Fibroblast of villous mesenchyme (primary cell): ENCODE measurements around the gene NINJ1. TPM values are rescaled to one million over a fixed set of nuclear protein-coding genes. Genes with fewer than 3 reads are reported as not detected.

Source experiments
- DNase-seq: peaks from one replicate; pipeline ENCODE4 v3.0.0-alpha.2; 2010; ENCODE audit warnings: low read depth
- H3K4me3 ChIP-seq: 2 replicates; pipeline ENCODE4 v1.5.1; 2011; ENCODE audit warnings: low read depth, mild to moderate bottlenecking, low read length
- CTCF ChIP-seq: IDR thresholded peaks from 2 replicates; pipeline ENCODE4 v1.5.1; 2012; ENCODE audit warnings: low read depth, mild to moderate bottlenecking, low read length; ENCODE audit not compliant: insufficient read depth
- total RNA-seq: library from RNA; depleted of rRNA; stranded (reverse); fragments of >200 nt; gene quantifications from 2 replicates; pipeline ENCODE4 v1.2.3, GENCODE V29; 2012

Gene NINJ1
- total RNA-seq, 1 donor, result 33.7 TPM

DNA sequence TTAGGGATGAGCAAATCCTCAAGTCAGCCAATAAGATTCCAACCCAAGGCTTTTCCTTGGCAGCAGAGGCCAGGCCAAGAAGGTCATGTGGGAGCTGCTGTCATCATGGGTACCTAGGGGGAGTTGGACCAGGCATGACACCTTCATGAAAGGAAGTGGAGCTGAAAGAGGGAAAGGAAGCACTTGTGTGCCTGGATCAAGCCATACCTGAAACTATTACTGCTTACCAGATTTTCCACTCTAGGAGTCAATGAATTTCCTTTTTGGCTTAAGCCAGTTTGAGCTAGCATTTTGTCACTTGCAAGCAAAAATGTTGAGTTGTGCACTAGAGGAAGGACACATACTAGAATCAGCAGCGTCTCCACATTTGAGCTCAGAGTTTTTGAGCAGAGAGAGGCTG lies 35.4 kb upstream of the NINJ1 start:
- no peak overlapping the region for H3K4me3 ChIP-seq
- TF ChIP-seq CTCF, result no peak
- DNase-seq, result no peak

DNA sequence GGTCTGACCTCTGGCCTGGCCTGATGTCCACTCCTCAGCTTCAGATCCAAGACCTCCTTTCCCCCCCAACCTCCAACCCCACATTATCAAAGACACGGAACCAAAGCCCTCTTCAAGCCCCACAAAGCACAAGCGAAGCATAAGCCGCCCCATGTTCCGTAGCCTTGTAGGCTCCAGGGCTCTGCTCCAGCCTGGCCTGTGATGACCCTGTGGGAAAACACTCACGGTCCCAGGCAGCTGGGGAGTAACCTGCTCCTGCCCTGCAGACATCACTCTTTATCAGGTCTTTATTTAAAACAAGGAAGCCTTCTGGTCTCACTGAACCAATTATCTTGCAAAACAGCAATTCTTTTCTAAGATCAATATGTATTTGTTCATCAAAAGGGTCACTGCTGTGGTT lies 34.5 kb upstream of the NINJ1 start:
- no peak for DNase-seq
- no peak overlapping the region for H3K4me3 ChIP-seq
- no peak for TF ChIP-seq CTCF

DNA sequence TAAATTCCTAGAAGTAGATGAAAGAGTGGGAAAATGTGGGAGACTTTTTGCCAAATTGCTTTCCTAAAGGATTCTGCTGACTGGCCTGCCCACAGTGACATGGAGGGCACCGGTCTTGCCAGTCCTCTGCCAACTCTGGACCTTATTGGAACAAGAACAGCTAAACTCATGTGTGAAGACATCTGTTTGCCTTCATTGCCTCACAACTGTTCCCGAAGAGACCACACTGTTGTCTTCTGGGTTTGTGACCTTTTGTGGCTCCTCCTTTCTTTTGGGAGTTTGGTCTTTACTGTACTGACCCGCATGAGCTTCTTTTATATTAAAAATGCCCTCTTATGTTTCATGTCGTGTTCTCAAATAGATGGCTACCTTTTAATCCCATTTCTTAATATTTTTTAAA lies 33.8 kb upstream of the NINJ1 start:
- H3K4me3 ChIP-seq, result no peak overlapping the region
- no peak for TF ChIP-seq CTCF
- DNase-seq, result no peak

DNA sequence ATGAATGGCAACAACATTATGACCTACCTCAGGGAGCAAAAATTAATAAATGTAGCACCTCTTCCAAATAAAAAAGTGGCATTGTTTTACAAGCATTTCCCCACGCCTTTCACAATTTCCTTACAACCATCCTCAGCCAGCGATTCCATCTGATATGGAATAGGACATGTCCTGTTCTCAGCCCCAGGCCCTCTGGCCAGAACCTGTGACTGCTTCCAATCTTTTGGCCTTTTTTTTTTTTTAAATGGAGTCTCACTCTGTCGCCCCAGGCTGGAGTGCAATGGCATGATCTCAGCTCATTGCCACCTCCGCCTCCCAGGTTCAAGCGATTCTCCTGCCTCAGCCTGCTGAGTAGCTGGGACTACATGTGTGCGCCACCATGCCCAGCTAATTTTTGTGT lies 33.1 kb upstream of the NINJ1 start:
- TF ChIP-seq CTCF, result no peak
- no peak for DNase-seq

GRCh38 chr9:93166699-93167098 lies 32.6 kb upstream of the NINJ1 start:
- no peak for TF ChIP-seq CTCF
- no peak for DNase-seq
- H3K4me3 ChIP-seq, result no peak overlapping the region

More for the DNA sequence above, 33.1 kb upstream of the NINJ1 start:
- no peak overlapping the region for H3K4me3 ChIP-seq

DNA sequence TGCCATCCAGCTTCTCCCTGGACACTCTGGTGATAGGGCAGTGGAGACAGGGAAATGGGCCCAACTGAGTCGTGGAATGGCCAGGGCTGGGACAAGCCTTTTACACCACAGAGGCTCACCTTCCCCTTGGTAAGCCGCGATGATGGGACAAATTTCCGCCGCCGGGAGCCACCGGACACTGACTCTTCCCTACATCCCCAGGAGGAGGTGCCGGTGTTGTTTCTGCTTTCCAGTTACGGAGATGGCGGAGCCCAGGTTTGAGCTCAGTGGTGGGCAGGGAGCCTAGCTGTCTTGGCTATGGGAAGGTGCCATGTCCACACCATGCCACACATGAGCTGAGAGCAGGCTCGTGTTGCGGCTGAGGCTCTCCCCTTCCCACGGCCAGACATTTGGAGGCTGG lies 30.0 kb upstream of the NINJ1 start:
- H3K4me3 ChIP-seq, result no peak overlapping the region
- DNase-seq, result no peak
- TF ChIP-seq CTCF, result no peak

DNA sequence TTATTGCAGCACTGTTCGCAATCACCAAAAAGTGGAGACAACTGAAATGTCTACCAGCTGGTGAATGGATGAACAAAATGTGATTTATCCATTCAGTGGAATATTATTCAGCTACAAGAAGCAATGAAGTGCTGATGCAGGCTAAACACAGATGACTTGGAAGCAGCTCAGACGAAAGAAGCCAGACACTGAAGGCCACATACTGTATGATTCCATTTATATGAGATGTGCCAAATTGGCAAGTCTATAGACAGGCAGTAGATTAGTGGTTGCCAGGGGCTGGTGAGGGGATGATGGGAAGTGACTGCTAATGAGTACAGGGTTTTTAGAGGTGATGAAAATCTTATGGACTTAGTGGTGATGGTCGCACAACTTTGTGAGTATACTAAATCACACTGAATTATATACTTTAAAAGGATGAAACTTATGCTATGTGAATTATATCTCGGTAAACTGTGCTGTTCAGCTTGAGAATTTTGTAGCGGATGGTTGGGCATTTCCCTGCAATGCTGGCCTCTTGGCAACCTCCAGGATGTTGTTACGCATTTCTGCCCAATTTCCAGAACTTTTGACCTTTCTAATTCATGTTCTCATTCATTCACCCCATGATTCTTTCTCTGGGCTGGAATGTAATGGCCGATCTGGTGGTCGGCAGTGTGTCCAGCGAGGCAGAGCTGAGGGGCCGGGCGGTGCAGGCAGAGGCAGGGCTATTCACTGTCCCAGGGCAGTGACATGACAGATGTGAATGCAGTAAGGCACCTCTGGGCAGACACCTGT lies 27.9 kb upstream of the NINJ1 start:
- DNase-seq, result no peak
- TF ChIP-seq CTCF, result no peak
- H3K4me3 ChIP-seq, result no peak overlapping the region
